IMR-90 (cell line): ENCODE data around the gene C20orf173. TPM values are rescaled to one million over a fixed set of nuclear protein-coding genes. Genes with fewer than 3 reads are reported as not detected.

ENCODE experiments used
- ATAC-seq: fragments of 200-7000 bp; cut with Tn5 transposase; 2 replicates; pipeline ENCODE4 v1.9.1; 2020; ENCODE audit warnings: low read depth, mild to moderate bottlenecking, moderate library complexity
- BruUV-seq: library from RNA; stranded (reverse); fragments of 400-500 nt; replicated peaks from 2 replicates; lab custom pipeline; 2021; lab: Mats Ljungman, UMichigan
- CTCF ChIA-PET: fragments of 300-600 bp; formaldehyde crosslinking; extraction: SDS; loops from one replicate; lab custom pipeline; 2021; ENCODE audit warnings: antibody characterized with exemption; lab: Yijun Ruan, JAX
- POLR2A ChIA-PET: fragments of 300-600 bp; sonication (Branson Sonifier 250); formaldehyde crosslinking; loops from one replicate; lab custom pipeline; 2022; ENCODE audit warnings: antibody characterized with exemption; ENCODE audit not compliant: unreplicated experiment; lab: Charles Lee
- DNase-seq: peaks from one replicate; pipeline ENCODE4 v3.0.0; 2013
- H2AFZ ChIP-seq: replicated peaks from 2 replicates; pipeline ENCODE3; 2013; ENCODE audit warnings: low read length, mild to moderate bottlenecking; ENCODE audit not compliant: poor library complexity
- H2AK5ac ChIP-seq: 2 replicates; pipeline ENCODE4 v1.6.1; 2013; ENCODE audit warnings: low read depth, low read length, inconsistent platforms
- H2AK9ac ChIP-seq: replicated peaks from 2 replicates; pipeline ENCODE3; 2013; ENCODE audit warnings: mild to moderate bottlenecking, low read depth, low read length, moderate library complexity; ENCODE audit not compliant: poor library complexity
- H2BK120ac ChIP-seq: 2 replicates; pipeline ENCODE4 v1.6.1; 2013; ENCODE audit warnings: low read depth, low read length, inconsistent platforms
- H2BK15ac ChIP-seq: 3 replicates; pipeline ENCODE4 v1.6.1; 2013; ENCODE audit warnings: low read depth, low read length, inconsistent platforms
- H2BK20ac ChIP-seq: 2 replicates; pipeline ENCODE4 v1.6.1; 2013; ENCODE audit warnings: low read depth, mild to moderate bottlenecking, inconsistent platforms, low read length, moderate library complexity
- H2BK5ac ChIP-seq: 2 replicates; pipeline ENCODE4 v1.6.1; 2013; ENCODE audit warnings: mild to moderate bottlenecking, low read depth, low read length, inconsistent platforms; ENCODE audit not compliant: poor library complexity, severe bottlenecking
- H3K14ac ChIP-seq: replicated peaks from 2 replicates; pipeline ENCODE4 v1.6.1; 2013; ENCODE audit warnings: low read depth, low read length, inconsistent platforms
- H3K18ac ChIP-seq: 2 replicates; pipeline ENCODE4 v1.6.1; 2013; ENCODE audit warnings: low read depth, low read length, control low read depth
- H3K23ac ChIP-seq: 2 replicates; pipeline ENCODE4 v1.6.1; 2013; ENCODE audit warnings: low read depth, low read length, inconsistent platforms
- H3K27ac ChIP-seq: 2 replicates; pipeline ENCODE4 v1.5.1; 2013; ENCODE audit warnings: mild to moderate bottlenecking, control low read depth, low read length; ENCODE audit not compliant: insufficient read depth
- H3K27me3 ChIP-seq: 2 replicates; pipeline ENCODE4 v1.6.1; 2013; ENCODE audit warnings: low read length; ENCODE audit not compliant: control insufficient read depth, insufficient read depth
- H3K36me3 ChIP-seq: 2 replicates; pipeline ENCODE4 v1.6.1; 2013; ENCODE audit warnings: low read length, mixed read lengths; ENCODE audit not compliant: control insufficient read depth, insufficient read depth
- H3K4ac ChIP-seq: 2 replicates; pipeline ENCODE4 v1.6.1; 2013; ENCODE audit warnings: low read depth, low read length, inconsistent platforms
- H3K4me1 ChIP-seq: 2 replicates; pipeline ENCODE4 v1.6.1; 2013; ENCODE audit warnings: low read length, mixed read lengths; ENCODE audit not compliant: control insufficient read depth, insufficient read depth
- H3K4me2 ChIP-seq: 2 replicates; pipeline ENCODE4 v1.6.1; 2013; ENCODE audit warnings: low read depth, mild to moderate bottlenecking, control low read depth, low read length, moderate library complexity
- H3K4me3 ChIP-seq: 2 replicates; pipeline ENCODE4 v1.5.1; 2013; ENCODE audit warnings: low read depth, mild to moderate bottlenecking, control low read depth, low read length, moderate library complexity; ENCODE audit not compliant: insufficient read depth
- H3K56ac ChIP-seq: 2 replicates; pipeline ENCODE4 v1.6.1; 2013; ENCODE audit warnings: low read length, inconsistent platforms; ENCODE audit not compliant: insufficient read depth; ENCODE audit errors: extremely low read depth
- H3K79me1 ChIP-seq, 2 experiments: 2 replicates each; pipeline ENCODE4 v1.6.1; 2013; ENCODE audit warnings: low read length in 2 of 2, inconsistent platforms in 1 of 2, low read depth in 1 of 2
- H3K9ac ChIP-seq: 2 replicates; pipeline ENCODE4 v1.6.1; 2013; ENCODE audit warnings: low read depth, low read length, control low read depth
- H3K9me1 ChIP-seq: 2 replicates; pipeline ENCODE4 v1.6.1; 2013; ENCODE audit warnings: low read length, inconsistent platforms; ENCODE audit not compliant: insufficient read depth
- H3K9me3 ChIP-seq: 2 replicates; pipeline ENCODE4 v1.6.1; 2013; ENCODE audit warnings: low read length; ENCODE audit not compliant: control insufficient read depth, insufficient read depth
- H4K20me1 ChIP-seq: 2 replicates; pipeline ENCODE4 v1.6.1; 2013; ENCODE audit warnings: low read length, inconsistent platforms; ENCODE audit not compliant: insufficient read depth
- H4K5ac ChIP-seq: 2 replicates; pipeline ENCODE4 v1.6.1; 2013; ENCODE audit warnings: mild to moderate bottlenecking, low read depth, low read length, control low read depth
- H4K8ac ChIP-seq, 2 experiments: 2 replicates each; pipeline ENCODE4 v1.6.1; 2013; ENCODE audit warnings: low read depth in 2 of 2, low read length in 2 of 2, control low read depth in 1 of 2, inconsistent platforms in 1 of 2
- H4K91ac ChIP-seq: 2 replicates; pipeline ENCODE4 v1.6.1; 2013; ENCODE audit warnings: low read depth, low read length, inconsistent platforms; ENCODE audit not compliant: insufficient read depth
- BHLHE40 ChIP-seq: fragments of 150-350 bp; IDR thresholded peaks from 2 replicates; pipeline ENCODE4 v1.6.1; 2016; ENCODE audit warnings: mild to moderate bottlenecking, low read depth, low read length
- CEBPB ChIP-seq: IDR thresholded peaks from 2 replicates; pipeline ENCODE4 v1.6.1; 2012; ENCODE audit warnings: low read depth, low read length, improper control_type of control experiment
- CHD1 ChIP-seq: IDR thresholded peaks from 2 replicates; pipeline ENCODE4 v1.6.1; 2012; ENCODE audit warnings: low read depth, low read length, improper control_type of control experiment
- FOS ChIP-seq: fragments of 150-350 bp; IDR thresholded peaks from 2 replicates; pipeline ENCODE4 v1.6.1; 2016; ENCODE audit warnings: low read depth, low read length
- MAFK ChIP-seq: IDR thresholded peaks from 2 replicates; pipeline ENCODE4 v1.6.1; 2012; ENCODE audit warnings: low read depth, low read length, improper control_type of control experiment
- MAZ ChIP-seq: IDR thresholded peaks from 2 replicates; pipeline ENCODE4 v1.6.1; 2012; ENCODE audit warnings: low read depth, mild to moderate bottlenecking, low read length, improper control_type of control experiment, moderate library complexity, borderline replicate concordance
- MXI1 ChIP-seq: IDR thresholded peaks from 2 replicates; pipeline ENCODE4 v1.6.1; 2012; ENCODE audit warnings: low read depth, mild to moderate bottlenecking, low read length, moderate library complexity, borderline replicate concordance
- NFE2L2 ChIP-seq: fragments of 150-350 bp; IDR thresholded peaks from 2 replicates; pipeline ENCODE4 v1.6.1; 2016; ENCODE audit warnings: low read depth, mild to moderate bottlenecking, low read length
- POLR2A ChIP-seq: IDR thresholded peaks from 2 replicates; pipeline ENCODE4 v1.6.1; 2012; ENCODE audit warnings: mild to moderate bottlenecking, low read depth, low read length
- RAD21 ChIP-seq: IDR thresholded peaks from 2 replicates; pipeline ENCODE4 v1.6.1; 2012; ENCODE audit warnings: low read length, improper control_type of control experiment
- RCOR1 ChIP-seq: IDR thresholded peaks from 2 replicates; pipeline ENCODE4 v1.6.1; 2012; ENCODE audit warnings: mild to moderate bottlenecking, low read length, improper control_type of control experiment; ENCODE audit not compliant: insufficient replicate concordance
- RFX5 ChIP-seq: IDR thresholded peaks from 2 replicates; pipeline ENCODE4 v1.8.0; 2012; ENCODE audit warnings: low read depth, mild to moderate bottlenecking, low read length, moderate library complexity
- SMC3 ChIP-seq: fragments of 150-350 bp; IDR thresholded peaks from 2 replicates; pipeline ENCODE4 v1.6.1; 2016; ENCODE audit warnings: low read depth, mild to moderate bottlenecking, antibody characterized with exemption, low read length, moderate library complexity
- WGBS, 2 experiments: methylation state at CpG; one replicate each; pipeline versions ENCODE4 v1.1.5 to v1.1.7; 2013; ENCODE audit warnings: missing lambda C conversion rate in 2 of 2; ENCODE audit not compliant: insufficient read length in 1 of 2; ENCODE audit errors: extremely low coverage in 2 of 2; 5-methylcytosine and 5-hydroxymethylcytosine counted together
- dilution Hi-C: fragments of 300-500 bp; cut with HindIII; formaldehyde crosslinking; loops from one replicate; pipeline ENCODE4 v1.14.3; 2018; ENCODE audit warnings: low sequenced_read_pairs; ENCODE audit not compliant: unreplicated experiment
- in situ Hi-C: fragments of 300-500 bp; cut with MboI; formaldehyde crosslinking; loops from 3 replicates; pipeline ENCODE4 v1.14.3; 2019; ENCODE audit warnings: low sequenced_read_pairs, inconsistent platforms, mixed read lengths
- intact Hi-C: fragments of 100-400 bp; cut with micrococcal nuclease; formaldehyde crosslinking; loops from 2 replicates; pipeline ENCODE4 v1.10.0; 2022
- polyA plus RNA-seq, 3 experiments: library from polyadenylated mRNA; depleted of rRNA; stranded (reverse); fragments of >200 nt; gene quantifications; 2 replicates each; pipeline ENCODE4 v1.2.3, GENCODE V29; 2012; ENCODE audit warnings: low replicate concordance in 1 of 3
- total RNA-seq: library from RNA; depleted of rRNA; stranded (reverse); fragments of >200 nt; gene quantifications from 2 replicates; pipeline ENCODE4 v1.2.3, GENCODE V29; 2012
- TF ChIP-seq, protein P1 (sequence below): fragments of 150-350 bp; IDR thresholded peaks from 2 replicates; pipeline ENCODE4 v1.6.1; 2016; ENCODE audit warnings: low read depth, mild to moderate bottlenecking, low read length, moderate library complexity, borderline replicate concordance
- TF ChIP-seq, protein P2 (sequence below): fragments of 150-350 bp; IDR thresholded peaks from 2 replicates; pipeline ENCODE4 v1.6.1; 2017; ENCODE audit warnings: mild to moderate bottlenecking, antibody characterized with exemption, low read length, low read depth
- TF ChIP-seq, protein P3 (sequence below): conservative IDR thresholded peaks from 2 replicates; pipeline ENCODE4 v1.5.1; 2012; ENCODE audit warnings: mild to moderate bottlenecking, low read depth, low read length, improper control_type of control experiment

The C20orf173 gene
- total and polyA plus RNA-seq, 2 of the 4 experiments (the other 2 are of a cell fraction) = not detected

DNA sequence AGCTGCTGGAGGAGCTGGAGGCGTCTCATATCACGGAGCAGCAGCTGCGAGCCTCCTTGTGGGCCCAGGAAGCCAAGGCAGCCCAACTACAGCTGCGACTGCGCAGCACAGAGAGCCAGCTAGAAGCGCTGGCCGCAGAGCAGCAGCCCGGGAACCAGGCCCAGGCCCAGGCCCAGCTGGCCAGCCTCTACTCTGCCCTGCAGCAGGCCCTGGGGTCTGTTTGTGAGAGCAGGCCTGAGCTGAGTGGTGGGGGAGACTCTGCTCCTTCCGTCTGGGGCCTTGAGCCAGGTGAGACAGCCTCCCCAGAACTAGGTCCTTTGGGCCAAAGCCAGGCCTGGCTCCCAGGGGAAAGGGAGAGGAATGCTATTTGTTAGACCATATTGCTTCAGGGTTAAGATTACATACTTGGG lies 31.7 kb downstream of the C20orf173 start:
- Histone ChIP-seq H2AK5ac (no peak overlapping the region), H3K79me1 (no peaks in the 10 kb centered on the region), H3K4me1 (no peaks in the 10 kb centered on the region), H3K27me3 (no peaks in the 10 kb centered on the region), H3K14ac (no peak overlapping the region), H4K5ac (no peak overlapping the region), H2BK5ac (no peak overlapping the region), H3K36me3 (peaks cover 80% of the 10 kb centered on the region), H3K9ac (no peak overlapping the region), H3K9me1 (no peaks in the 10 kb centered on the region), H4K8ac (no peak overlapping the region), H3K4me3 (no peak overlapping the region), H3K4ac (no peak overlapping the region), H4K20me1 (no peaks in the 10 kb centered on the region), H3K56ac (no peak overlapping the region), H3K4me2 (no peak overlapping the region), H2BK15ac (no peak overlapping the region), H3K27ac (no peak overlapping the region), H3K9me3 (no peaks in the 10 kb centered on the region), H3K18ac (no peak overlapping the region), H2BK20ac (no peak overlapping the region), H2AFZ (no peak overlapping the region), H2AK9ac (no peak overlapping the region), H4K91ac (no peak overlapping the region), H3K23ac (no peak overlapping the region), H2BK120ac (no peak overlapping the region)
- dilution Hi-C loops = no loop called here
- intact Hi-C loops = no loop called here
- TF ChIP-seq RFX5 (no peak), RAD21 (no peak), MAZ (no peak), SMC3 (no peak), FOS (no peak), RCOR1 (no peak), NFE2L2 (no peak), BHLHE40 (no peak), MAFK (no peak), CHD1 (no peak), MXI1 (no peak), POLR2A (no peak), CEBPB (no peak)
- TF ChIP-seq, protein P1, sequence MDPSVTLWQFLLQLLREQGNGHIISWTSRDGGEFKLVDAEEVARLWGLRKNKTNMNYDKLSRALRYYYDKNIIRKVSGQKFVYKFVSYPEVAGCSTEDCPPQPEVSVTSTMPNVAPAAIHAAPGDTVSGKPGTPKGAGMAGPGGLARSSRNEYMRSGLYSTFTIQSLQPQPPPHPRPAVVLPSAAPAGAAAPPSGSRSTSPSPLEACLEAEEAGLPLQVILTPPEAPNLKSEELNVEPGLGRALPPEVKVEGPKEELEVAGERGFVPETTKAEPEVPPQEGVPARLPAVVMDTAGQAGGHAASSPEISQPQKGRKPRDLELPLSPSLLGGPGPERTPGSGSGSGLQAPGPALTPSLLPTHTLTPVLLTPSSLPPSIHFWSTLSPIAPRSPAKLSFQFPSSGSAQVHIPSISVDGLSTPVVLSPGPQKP = no peak
- TF ChIP-seq, protein P2, sequence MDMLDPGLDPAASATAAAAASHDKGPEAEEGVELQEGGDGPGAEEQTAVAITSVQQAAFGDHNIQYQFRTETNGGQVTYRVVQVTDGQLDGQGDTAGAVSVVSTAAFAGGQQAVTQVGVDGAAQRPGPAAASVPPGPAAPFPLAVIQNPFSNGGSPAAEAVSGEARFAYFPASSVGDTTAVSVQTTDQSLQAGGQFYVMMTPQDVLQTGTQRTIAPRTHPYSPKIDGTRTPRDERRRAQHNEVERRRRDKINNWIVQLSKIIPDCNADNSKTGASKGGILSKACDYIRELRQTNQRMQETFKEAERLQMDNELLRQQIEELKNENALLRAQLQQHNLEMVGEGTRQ = no peak
- TF ChIP-seq, protein P3, sequence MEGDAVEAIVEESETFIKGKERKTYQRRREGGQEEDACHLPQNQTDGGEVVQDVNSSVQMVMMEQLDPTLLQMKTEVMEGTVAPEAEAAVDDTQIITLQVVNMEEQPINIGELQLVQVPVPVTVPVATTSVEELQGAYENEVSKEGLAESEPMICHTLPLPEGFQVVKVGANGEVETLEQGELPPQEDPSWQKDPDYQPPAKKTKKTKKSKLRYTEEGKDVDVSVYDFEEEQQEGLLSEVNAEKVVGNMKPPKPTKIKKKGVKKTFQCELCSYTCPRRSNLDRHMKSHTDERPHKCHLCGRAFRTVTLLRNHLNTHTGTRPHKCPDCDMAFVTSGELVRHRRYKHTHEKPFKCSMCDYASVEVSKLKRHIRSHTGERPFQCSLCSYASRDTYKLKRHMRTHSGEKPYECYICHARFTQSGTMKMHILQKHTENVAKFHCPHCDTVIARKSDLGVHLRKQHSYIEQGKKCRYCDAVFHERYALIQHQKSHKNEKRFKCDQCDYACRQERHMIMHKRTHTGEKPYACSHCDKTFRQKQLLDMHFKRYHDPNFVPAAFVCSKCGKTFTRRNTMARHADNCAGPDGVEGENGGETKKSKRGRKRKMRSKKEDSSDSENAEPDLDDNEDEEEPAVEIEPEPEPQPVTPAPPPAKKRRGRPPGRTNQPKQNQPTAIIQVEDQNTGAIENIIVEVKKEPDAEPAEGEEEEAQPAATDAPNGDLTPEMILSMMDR = no peak
- ATAC-seq (no peak), DNase-seq (no peak)
- WGBS, 2 experiments = 84% methylated on average over 5 of the region's 9 CpGs; no CpG with 5 or more reads in 1 of the 2 experiments
- no TSS peak for BruUV-seq
- ChIA-PET POLR2A (no interaction called here), CTCF (no interaction called here)
- in situ Hi-C loops = no loop called here
